ENCODE measurements around the gene CLPTM1. TPM values are rescaled to one million over a fixed set of nuclear protein-coding genes. Genes with fewer than 3 reads are reported as not detected.
"Not testable (repeated sequence)": the region's sequence is repeated elsewhere in the genome, so short reads cannot be mapped to it uniquely, and the experiment has no call there.

The CLPTM1 gene
- total and polyA plus RNA-seq, 8 donors = 67.1 to 118 (median 71.5) TPM

DNA sequence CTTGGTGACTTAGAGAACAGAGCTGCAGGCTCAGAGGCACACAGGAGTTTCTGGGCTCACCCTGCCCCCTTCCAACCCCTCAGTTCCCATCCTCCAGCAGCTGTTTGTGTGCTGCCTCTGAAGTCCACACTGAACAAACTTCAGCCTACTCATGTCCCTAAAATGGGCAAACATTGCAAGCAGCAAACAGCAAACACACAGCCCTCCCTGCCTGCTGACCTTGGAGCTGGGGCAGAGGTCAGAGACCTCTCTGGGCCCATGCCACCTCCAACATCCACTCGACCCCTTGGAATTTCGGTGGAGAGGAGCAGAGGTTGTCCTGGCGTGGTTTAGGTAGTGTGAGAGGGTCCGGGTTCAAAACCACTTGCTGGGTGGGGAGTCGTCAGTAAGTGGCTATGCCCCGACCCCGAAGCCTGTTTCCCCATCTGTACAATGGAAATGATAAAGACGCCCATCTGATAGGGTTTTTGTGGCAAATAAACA is 30.9 kb upstream of the CLPTM1 start:
- H3K9me3 ChIP-seq = no peaks in the 10 kb centered on the region
- intact Hi-C loops (cut with DNase I) = no loop called here
- no peaks in the 10 kb centered on the region for H3K27me3 ChIP-seq
- peak overlapping the region in 1 of 2 donors; percentile 39 for H3K27ac ChIP-seq
- H3K4me3 ChIP-seq = no peak overlapping the region
- DNase-seq (no peak), ATAC-seq (no peak)
- peaks cover 4 to 29% of the 10 kb centered on the region in 2 donors for H3K4me1 ChIP-seq
- H3K36me3 ChIP-seq = no peaks in the 10 kb centered on the region
- TF ChIP-seq, protein P1, sequence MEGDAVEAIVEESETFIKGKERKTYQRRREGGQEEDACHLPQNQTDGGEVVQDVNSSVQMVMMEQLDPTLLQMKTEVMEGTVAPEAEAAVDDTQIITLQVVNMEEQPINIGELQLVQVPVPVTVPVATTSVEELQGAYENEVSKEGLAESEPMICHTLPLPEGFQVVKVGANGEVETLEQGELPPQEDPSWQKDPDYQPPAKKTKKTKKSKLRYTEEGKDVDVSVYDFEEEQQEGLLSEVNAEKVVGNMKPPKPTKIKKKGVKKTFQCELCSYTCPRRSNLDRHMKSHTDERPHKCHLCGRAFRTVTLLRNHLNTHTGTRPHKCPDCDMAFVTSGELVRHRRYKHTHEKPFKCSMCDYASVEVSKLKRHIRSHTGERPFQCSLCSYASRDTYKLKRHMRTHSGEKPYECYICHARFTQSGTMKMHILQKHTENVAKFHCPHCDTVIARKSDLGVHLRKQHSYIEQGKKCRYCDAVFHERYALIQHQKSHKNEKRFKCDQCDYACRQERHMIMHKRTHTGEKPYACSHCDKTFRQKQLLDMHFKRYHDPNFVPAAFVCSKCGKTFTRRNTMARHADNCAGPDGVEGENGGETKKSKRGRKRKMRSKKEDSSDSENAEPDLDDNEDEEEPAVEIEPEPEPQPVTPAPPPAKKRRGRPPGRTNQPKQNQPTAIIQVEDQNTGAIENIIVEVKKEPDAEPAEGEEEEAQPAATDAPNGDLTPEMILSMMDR (IDR thresholded peaks at IDR 0.05) = no peak

DNA sequence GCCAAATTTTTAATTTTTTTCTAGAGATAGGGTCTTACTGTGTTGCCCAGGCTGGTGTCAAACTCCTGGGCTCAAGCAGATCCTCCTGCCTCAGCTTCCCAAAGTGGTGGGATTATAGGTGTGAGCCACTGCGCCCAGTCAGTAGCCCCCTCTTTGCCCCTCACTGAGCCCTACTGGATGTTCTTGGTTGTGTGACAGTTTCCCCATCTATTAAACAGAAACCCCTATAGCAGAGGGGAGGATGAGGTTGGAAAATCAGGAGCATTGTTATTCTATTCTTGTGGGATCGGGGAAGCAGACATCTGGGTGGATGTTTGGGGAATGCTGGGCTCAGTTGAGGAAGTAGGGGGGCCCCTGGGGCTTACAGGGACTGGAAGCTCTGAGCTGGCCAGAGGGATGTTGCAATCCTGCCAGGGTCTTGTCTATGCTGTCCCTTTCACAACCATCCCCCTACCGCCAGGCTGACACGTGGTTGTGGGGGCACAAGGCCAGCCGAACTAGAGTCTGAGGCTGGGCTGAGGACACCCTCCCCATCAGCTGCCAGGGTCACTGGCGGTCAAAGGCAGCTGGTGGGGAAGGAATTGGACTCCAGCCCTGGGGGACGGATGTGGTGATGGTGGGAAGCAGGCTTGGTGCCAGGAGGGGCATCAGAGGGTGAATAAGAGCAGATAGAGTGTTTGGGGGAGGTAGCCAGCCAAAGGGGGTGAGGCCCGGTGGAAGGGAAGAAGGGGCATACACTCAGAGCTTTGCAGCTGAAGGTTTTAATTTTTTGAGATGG is 29.9 kb upstream of the CLPTM1 start:
- Histone ChIP-seq H3K9me3 (no peaks in the 10 kb centered on the region), H3K4me3 (no peak overlapping the region), H3K27ac (peak overlapping the region in 1 of 2 donors; percentile 39), H3K27me3 (no peaks in the 10 kb centered on the region), H3K4me1 (peaks cover 4 to 29% of the 10 kb centered on the region in 2 donors), H3K36me3 (no peaks in the 10 kb centered on the region)
- peak; percentile 65 for ATAC-seq
- peak; percentile 72 to 90 (median 87) for DNase-seq
- TF ChIP-seq, protein P1 (IDR thresholded peaks at IDR 0.05) = no peak
- intact Hi-C loops (cut with DNase I) = no loop called here

DNA sequence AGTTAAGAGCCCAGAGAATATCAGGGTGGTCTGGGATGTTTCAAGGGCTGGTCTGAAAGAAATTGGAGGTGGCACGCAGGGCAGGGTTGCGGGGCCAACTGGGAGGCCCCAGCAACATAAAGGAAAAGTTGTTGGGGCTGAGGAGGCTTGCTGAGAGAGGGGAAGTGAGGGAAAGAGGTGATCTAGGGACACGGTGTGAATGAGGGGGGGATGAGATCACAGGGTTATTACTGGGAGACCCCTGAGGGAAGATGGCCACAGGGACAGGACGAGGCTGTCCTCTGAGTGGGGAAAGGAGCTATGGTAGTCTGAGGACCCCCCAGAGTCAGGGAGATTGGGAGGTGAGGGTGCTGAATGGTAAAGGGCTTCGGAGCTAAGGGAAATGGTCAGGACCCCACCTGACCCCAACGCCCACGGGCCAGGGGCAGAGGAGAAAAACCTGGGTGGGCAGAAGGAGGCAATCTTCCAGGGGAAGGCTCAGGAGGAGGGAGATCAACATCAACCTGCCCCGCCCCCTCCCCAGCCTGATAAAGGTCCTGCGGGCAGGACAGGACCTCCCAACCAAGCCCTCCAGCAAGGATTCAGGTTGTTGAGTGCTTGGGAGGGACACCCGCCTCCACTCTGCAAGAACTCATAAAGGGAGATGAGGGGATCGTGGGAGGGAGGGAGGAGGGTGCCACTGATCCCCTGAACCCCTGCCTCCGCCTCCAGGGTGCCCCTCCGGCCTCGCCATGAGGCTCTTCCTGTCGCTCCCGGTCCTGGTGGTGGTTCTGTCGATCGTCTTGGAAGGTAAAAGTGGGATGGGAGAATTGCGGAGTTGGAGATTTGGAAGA is 28.7 kb upstream of the CLPTM1 start:
- intact Hi-C loops (cut with DNase I); H3K36me3 ChIP-seq; H3K4me3 ChIP-seq; H3K27me3 ChIP-seq; DNase-seq; H3K9me3 ChIP-seq: not testable (repeated sequence)
- H3K4me1 ChIP-seq = peaks cover 4 to 29% of the 10 kb centered on the region in 2 donors
- ATAC-seq = peak; percentile 10
- H3K27ac ChIP-seq = peak overlapping the region in 1 of 2 donors; percentile 19

DNA sequence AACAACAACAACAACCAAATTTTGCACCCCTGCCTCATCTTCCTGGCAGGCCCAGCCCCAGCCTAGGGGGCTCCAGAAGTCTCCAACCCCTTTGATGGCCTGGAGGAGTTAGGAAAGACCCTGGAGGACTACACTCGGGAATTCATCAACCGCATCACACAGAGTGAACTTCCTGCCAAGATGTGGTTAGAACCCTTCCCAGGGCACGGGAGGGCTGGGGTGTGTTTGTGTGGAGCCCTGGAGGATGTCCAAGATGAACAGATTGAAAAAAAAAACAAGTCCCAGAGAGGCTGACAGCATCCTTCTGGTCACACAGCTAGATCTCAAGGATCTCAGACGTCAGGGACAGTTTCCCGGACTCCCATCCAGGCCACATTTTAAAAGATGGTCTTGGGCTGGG is 27.4 kb upstream of the CLPTM1 start:
- H3K27ac ChIP-seq = no peak overlapping the region
- H3K27me3 ChIP-seq = no peaks in the 10 kb centered on the region
- no peak for DNase-seq
- ATAC-seq = peak; percentile 17
- H3K9me3 ChIP-seq = no peaks in the 10 kb centered on the region
- H3K4me1 ChIP-seq = peaks cover 4 to 29% of the 10 kb centered on the region in 2 donors
- no peaks in the 10 kb centered on the region for H3K36me3 ChIP-seq
- TF ChIP-seq, protein P1 (IDR thresholded peaks at IDR 0.05) = no peak
- no peak overlapping the region for H3K4me3 ChIP-seq
- intact Hi-C loops (cut with DNase I) = no loop called here

DNA sequence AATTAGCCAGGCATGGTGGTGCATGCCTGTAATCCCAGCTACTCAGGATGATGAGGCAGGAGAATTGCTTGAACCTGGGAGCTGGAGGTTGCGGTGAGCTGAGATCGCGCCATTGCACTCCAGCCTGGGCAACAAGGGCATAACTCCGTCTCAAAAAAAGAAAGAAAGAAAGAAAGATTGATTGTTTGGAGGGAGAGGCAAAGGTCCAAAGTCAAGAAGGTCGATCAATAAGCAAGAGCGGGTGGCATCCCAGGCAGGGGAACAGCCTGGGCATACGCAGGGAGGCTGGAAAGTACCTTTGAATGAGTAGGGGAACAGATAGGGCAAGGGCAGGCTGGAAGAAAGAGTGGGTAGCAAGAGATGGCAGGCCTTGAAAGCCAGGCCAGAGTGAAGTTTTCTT is 25.1 kb upstream of the CLPTM1 start:
- Histone ChIP-seq H3K27ac (no peak overlapping the region), H3K9me3 (no peaks in the 10 kb centered on the region), H3K4me3 (no peak overlapping the region), H3K4me1 (peaks cover 4 to 22% of the 10 kb centered on the region in 2 donors), H3K27me3 (no peaks in the 10 kb centered on the region), H3K36me3 (no peaks in the 10 kb centered on the region)
- intact Hi-C loops (cut with DNase I) = no loop called here
- DNase-seq (no peak), ATAC-seq (no peak)
- TF ChIP-seq, protein P1 (IDR thresholded peaks at IDR 0.05) = no peak

Measured in left lung (tissue), 10 donors.